Measurements from ENCODE around the gene TET1.
A peak's percentile ranks its signal among the peaks of the same experiment; 100 is the strongest.

The TET1 gene

DNA sequence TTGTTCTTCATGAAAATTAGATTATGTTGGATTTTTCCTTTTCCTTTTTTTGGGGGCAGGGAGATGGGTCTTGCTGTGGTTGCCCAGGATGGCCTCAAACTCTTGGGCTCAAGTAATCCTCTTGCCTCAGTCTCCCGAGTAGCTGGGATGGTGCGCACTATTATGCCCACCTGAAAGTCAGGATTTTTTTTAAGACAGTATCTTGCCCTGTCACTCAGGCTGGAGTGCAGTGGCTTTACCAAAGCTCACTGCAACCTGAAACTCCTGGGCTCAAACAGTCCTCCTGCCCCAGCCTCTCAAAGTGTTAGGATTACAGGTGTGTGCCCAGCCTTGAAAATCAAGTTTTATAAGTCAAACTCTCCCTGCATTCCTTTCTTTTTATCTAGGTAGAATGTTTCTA lies 1.7 kb upstream of the TET1 start:
- no peak overlapping the region for H3K4me3 Mint-ChIP-seq
- H3K36me3 Mint-ChIP-seq (ENCODE audit: low read depth) = no peaks in the 10 kb centered on the region
- H3K27ac Mint-ChIP-seq = no peak overlapping the region
- peaks cover 27% of the 10 kb centered on the region for H3K4me1 Mint-ChIP-seq (ENCODE audit: low read depth)
- intact Hi-C loops (cut with micrococcal nuclease) = no loop called here
- H3K27me3 Mint-ChIP-seq = peaks cover 79% of the 10 kb centered on the region
- H3K9me3 Mint-ChIP-seq = no peaks in the 10 kb centered on the region

DNA sequence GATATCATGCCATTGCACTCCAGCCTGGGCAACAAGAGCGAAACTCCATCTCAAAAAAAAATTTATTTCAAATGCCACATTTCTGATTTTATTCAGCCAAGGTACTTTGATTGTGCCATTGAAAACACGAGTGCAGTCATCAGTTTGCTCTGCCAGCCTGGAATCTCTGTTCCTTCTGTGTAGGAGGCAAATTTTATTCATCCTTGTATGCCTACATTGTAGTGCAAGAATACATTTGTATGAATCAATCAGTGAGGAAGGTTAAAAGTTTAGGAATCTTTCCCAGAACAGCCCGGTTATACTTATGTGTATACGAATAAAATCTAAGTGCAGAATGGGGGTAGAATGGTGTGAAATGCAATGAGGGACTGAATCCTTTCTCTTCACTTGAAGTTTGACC lies 886 bp upstream of the TET1 start:
- Mint-ChIP-seq H3K4me1 (ENCODE audit: low read depth) (peaks cover 27% of the 10 kb centered on the region), H3K36me3 (ENCODE audit: low read depth) (no peaks in the 10 kb centered on the region), H3K27ac (no peak overlapping the region), H3K4me3 (no peak overlapping the region), H3K9me3 (no peaks in the 10 kb centered on the region), H3K27me3 (peaks cover 83% of the 10 kb centered on the region)
- intact Hi-C loops (cut with micrococcal nuclease) = no loop called here

DNA sequence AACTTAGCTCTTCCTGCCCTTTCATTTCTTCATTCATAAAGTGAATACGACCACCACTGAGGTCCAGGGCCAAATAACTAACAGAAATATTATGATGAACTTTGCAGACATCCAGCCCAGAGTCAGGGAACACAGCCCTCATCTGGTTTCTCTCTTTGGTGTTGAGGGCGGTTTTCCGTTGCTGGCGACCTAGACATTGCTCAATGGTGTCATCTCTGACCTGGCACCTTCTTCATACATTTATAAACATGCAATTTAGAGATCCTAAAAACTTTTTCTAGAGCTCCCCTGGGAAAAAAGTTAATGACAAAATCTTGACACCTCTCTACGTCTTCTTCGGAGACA lies 324 bp upstream of the TET1 start:
- peak overlapping the region; percentile 22 for H3K4me3 Mint-ChIP-seq
- H3K27me3 Mint-ChIP-seq = peaks cover 87% of the 10 kb centered on the region
- intact Hi-C loops (cut with micrococcal nuclease) = loop anchor here (1.0 kb wide), 1 partner anchor 40 kb away; no protein-coding TSS in a partner anchor
- H3K9me3 Mint-ChIP-seq = no peaks in the 10 kb centered on the region
- no peaks in the 10 kb centered on the region for H3K36me3 Mint-ChIP-seq (ENCODE audit: low read depth)
- H3K4me1 Mint-ChIP-seq (ENCODE audit: low read depth) = peaks cover 27% of the 10 kb centered on the region
- H3K27ac Mint-ChIP-seq = no peak overlapping the region

DNA sequence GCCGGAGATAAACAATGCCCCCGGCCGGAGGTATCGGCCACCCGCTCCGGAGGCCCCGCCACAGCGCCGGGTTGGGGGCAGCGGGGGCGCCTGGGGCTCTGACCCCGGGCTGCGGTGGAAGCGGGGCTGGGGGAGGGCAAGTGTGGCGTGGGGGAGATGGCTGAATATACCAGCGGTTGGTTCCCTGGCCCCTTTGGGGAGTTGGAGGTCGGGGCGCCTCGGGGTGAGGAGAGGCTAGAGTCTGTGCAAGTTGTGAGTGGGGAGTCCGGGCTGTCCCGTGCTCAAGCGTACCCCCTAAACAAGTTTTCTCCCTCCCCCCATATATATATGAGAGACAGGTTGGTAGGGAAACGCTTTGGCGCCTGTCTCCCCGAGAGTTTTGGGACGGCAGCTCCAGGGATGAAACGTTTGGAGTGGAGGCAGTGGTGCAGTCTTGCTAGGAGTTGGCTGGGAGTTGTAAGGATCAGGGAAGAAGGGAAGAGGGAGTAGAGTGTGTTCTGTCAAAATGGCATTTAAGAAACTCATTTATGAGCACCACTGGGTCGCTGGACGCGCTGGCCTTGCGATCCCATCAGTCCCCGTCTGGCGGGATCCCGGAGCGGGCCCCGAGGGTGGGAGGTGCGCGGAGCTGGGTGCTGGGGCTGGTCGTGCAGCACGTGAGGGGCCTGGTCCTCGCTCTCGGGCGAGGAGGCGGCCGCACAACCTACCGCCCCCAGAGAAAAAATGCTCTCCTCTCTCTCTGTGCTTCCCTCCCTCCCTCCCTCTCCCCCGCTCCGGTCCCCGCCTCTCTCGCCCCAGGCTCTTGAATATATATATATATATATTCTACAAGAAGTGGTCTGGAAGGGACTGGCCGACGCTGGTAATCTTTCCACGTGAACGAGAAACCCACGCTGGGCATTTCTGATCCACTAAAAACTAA lies 1.1 kb downstream of the TET1 start:
- Mint-ChIP-seq H3K27me3 (peaks cover 90% of the 10 kb centered on the region), H3K27ac (no peak overlapping the region), H3K4me3 (peak overlapping the region; percentile 17), H3K4me1 (ENCODE audit: low read depth) (peaks cover 27% of the 10 kb centered on the region), H3K36me3 (ENCODE audit: low read depth) (no peaks in the 10 kb centered on the region), H3K9me3 (no peaks in the 10 kb centered on the region)
- intact Hi-C loops (cut with micrococcal nuclease) = loop anchor here (1.0 kb wide), 1 partner anchor 39 kb away; no protein-coding TSS in a partner anchor

DNA sequence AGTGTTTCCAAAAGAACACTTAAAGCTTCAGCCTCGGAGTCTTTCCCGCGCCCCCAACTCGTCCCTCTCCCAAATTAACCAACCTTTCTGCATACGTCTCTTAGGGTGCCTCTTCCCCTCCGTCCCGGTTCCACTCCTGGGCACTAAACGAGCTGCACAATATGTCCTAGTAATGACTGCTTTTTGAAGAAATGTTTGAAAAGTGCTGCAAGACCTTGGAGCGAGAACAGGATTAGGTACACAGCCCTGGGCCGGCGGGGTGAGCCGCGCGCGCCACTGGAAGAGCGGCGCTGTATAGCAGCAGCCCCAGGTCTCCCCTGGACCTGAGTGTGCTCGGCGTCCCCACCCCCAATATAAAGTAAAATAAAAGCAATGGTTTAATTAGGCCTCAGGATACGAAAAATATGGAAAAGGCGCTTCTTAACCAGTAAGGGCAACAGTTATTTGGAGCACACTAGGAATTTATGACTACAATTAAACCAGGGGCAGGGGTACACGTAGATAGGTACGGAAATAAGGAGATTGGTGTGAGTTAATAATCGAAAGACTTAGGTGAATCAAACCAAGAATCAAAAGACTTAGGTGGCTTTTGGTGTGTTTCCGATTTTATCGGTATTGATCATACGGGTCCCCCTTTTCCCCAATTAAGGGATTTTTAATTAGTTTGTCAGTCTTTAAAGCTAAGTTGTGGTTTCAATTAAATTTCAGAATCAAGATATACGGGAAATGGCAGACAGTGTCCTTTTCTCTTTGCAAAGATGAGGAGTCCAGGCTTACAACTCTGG lies 1.9 kb downstream of the TET1 start:
- Mint-ChIP-seq H3K36me3 (ENCODE audit: low read depth) (no peaks in the 10 kb centered on the region), H3K4me1 (ENCODE audit: low read depth) (peaks cover 27% of the 10 kb centered on the region), H3K27ac (no peak overlapping the region), H3K27me3 (peaks cover 89% of the 10 kb centered on the region), H3K4me3 (no peak overlapping the region), H3K9me3 (no peaks in the 10 kb centered on the region)
- intact Hi-C loops (cut with micrococcal nuclease) = no loop called here

DNA sequence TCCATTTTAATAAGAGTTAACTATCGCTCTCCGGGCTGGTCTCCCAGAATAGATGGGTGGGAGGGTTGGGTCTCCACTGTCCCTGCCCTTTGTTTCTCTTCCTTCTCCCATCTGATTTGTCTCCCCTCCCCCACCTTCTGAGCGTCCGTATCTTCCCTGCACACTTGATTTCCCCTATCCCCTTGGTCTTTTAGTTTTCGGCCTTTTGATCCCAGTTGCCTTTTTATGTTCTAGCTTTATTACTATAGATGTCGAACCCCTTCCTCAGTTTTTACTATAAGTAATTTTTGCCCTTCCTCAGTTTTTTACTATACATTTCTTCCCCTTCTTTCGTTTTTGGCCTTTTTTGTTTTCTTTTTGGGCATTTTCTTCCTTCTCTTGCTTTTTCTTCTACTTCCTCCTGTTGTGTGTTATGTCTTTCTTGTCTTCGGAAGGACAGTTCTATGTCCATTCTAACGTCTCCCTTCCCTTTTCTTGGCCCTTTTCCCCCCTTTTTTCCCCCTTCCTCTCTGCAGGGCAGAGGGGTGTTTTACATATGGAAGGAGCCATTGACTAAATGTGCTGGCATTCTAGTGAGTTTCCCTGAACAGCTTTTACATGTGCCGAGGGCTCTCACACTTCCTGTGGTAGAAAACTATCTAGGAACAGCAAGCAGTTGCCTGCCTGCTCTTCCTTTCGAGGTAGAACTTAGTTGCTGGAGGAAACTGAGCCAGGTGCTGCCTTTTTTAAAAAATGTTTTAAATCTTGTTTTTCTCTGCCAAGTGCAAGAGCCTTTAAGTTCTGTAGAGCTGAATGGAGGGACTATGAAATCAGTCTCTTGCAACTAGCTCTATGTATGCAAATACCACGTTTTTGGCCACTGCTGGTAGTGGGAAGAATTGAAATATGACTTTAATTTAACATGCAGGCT lies 2.8 kb downstream of the TET1 start:
- Mint-ChIP-seq H3K36me3 (ENCODE audit: low read depth) (no peaks in the 10 kb centered on the region), H3K27ac (no peak overlapping the region), H3K4me1 (ENCODE audit: low read depth) (peaks cover 27% of the 10 kb centered on the region), H3K9me3 (no peaks in the 10 kb centered on the region), H3K27me3 (peaks cover 88% of the 10 kb centered on the region), H3K4me3 (peak overlapping the region; percentile 2)
- intact Hi-C loops (cut with micrococcal nuclease) = no loop called here

DNA sequence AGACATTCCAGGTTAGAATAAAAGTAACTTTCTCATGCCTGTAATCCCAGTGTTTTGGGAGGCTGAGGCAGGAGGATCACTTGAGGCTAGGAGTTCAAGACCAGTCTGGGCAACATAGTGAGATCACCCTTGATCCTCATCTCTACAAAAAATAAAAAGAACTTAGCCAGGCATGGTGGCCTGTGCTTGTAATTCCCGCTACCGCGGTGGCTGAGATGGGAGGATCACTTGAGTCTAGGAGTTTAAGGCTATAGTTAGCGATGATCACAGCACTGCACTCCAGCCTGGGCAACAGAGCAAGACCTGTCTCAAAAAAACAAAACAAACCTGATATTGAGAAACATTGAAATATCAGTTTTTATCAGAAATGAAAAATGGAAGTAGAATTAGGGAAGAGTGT lies 4.6 kb downstream of the TET1 start:
- Mint-ChIP-seq H3K4me1 (ENCODE audit: low read depth) (peaks cover 23% of the 10 kb centered on the region), H3K27me3 (peaks cover 85% of the 10 kb centered on the region), H3K9me3 (no peaks in the 10 kb centered on the region), H3K27ac (no peak overlapping the region), H3K4me3 (no peak overlapping the region), H3K36me3 (ENCODE audit: low read depth) (no peaks in the 10 kb centered on the region)
- intact Hi-C loops (cut with micrococcal nuclease) = no loop called here

DNA sequence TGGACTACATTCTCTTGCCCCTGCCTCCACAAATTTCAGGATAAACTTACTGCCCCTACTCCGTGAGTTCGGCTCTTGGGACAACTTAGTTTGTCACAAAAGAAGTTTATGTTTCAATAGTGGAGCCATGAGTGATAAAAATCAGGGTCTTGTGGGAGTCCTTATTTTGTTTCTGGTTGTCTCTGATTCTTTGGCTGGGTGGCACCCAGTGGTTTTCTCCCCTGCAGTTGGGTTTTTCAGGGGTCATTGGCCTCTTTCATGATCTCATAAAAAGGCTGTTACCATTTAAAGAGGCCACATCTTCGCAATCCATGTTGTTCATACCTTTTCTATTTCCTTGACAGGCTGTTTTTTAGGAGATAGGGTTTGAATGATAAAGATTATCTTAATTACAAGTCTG lies 5.5 kb downstream of the TET1 start:
- Mint-ChIP-seq H3K4me1 (ENCODE audit: low read depth) (peaks cover 20% of the 10 kb centered on the region), H3K27me3 (peaks cover 81% of the 10 kb centered on the region), H3K36me3 (ENCODE audit: low read depth) (no peaks in the 10 kb centered on the region), H3K4me3 (no peak overlapping the region), H3K9me3 (no peaks in the 10 kb centered on the region), H3K27ac (no peak overlapping the region)
- intact Hi-C loops (cut with micrococcal nuclease) = no loop called here

DNA sequence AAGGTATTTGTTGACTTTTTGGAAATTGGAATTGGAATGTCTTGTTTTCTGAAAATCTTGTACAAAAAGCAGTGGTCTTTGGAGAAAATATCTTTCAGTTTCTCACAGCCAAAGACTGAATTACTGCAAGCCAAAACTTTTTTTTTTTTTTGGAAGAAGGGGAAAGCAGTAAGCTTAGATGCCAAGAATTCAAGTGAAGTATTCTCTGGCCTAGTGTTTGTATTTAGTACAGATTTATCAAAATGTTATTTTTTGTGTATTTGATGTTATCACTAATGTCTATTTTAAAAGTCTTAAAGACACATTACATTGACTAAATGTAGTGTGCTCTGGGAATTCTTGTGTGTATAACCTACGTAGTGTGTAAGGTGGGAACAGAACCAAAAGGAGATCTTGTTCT lies 6.2 kb downstream of the TET1 start:
- Mint-ChIP-seq H3K4me1 (ENCODE audit: low read depth) (peaks cover 15% of the 10 kb centered on the region), H3K9me3 (no peaks in the 10 kb centered on the region), H3K4me3 (no peak overlapping the region), H3K27ac (no peak overlapping the region), H3K27me3 (peaks cover 76% of the 10 kb centered on the region), H3K36me3 (ENCODE audit: low read depth) (no peaks in the 10 kb centered on the region)
- intact Hi-C loops (cut with micrococcal nuclease) = no loop called here

DNA sequence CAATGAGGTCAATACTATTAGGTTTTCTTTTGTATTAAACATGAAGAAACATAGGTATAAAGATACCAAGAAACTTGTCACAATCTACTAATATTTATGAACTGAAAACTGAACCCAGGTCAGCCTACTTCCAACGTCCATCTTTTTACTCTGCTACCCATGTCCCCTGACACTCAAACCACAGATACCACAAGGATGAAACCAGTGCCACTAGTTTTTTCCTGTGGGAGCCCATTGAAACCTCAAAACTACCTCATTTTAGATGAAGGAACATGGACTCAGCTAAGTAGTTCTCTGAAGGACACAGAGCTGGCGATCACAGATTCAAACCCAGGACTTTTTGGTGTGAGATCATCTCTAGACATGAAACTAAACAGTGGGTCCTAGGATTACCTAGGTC lies 6.8 kb downstream of the TET1 start:
- no peaks in the 10 kb centered on the region for H3K9me3 Mint-ChIP-seq
- no peaks in the 10 kb centered on the region for H3K36me3 Mint-ChIP-seq (ENCODE audit: low read depth)
- no peak overlapping the region for H3K4me3 Mint-ChIP-seq
- H3K27me3 Mint-ChIP-seq = peaks cover 77% of the 10 kb centered on the region
- peaks cover 10% of the 10 kb centered on the region for H3K4me1 Mint-ChIP-seq (ENCODE audit: low read depth)
- no peak overlapping the region for H3K27ac Mint-ChIP-seq
- intact Hi-C loops (cut with micrococcal nuclease) = no loop called here

DNA sequence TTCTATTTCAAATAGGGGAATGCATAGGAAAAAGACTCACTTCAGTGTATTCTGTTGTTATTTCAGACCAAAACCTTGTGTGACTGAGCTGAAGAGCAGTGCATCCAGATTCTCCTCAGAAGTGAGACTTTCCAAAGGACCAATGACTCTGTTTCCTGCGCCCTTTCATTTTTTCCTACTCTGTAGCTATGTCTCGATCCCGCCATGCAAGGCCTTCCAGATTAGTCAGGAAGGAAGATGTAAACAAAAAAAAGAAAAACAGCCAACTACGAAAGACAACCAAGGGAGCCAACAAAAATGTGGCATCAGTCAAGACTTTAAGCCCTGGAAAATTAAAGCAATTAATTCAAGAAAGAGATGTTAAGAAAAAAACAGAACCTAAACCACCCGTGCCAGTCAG lies 12.0 kb downstream of the TET1 start:
- H3K9me3 Mint-ChIP-seq = no peaks in the 10 kb centered on the region
- intact Hi-C loops (cut with micrococcal nuclease) = no loop called here
- H3K27ac Mint-ChIP-seq = no peak overlapping the region
- H3K4me3 Mint-ChIP-seq = no peak overlapping the region
- H3K36me3 Mint-ChIP-seq (ENCODE audit: low read depth) = no peaks in the 10 kb centered on the region
- H3K4me1 Mint-ChIP-seq (ENCODE audit: low read depth) = no peaks in the 10 kb centered on the region
- peaks cover 59% of the 10 kb centered on the region for H3K27me3 Mint-ChIP-seq

DNA sequence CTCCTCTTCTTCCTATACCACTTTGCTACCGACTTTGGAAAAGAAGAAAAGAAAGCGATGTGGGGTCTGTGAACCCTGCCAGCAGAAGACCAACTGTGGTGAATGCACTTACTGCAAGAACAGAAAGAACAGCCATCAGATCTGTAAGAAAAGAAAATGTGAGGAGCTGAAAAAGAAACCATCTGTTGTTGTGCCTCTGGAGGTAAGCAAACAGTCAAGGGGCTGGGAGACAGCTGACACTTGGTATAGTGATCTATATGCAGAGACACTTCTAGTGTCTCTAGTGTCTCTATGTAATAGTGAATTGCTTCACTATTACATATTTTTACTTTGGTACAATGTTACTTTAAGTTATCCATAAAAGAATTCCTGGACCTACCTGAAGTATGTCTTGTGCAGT lies 13.9 kb downstream of the TET1 start:
- intact Hi-C loops (cut with micrococcal nuclease) = no loop called here
- Mint-ChIP-seq H3K4me3 (no peak overlapping the region), H3K27ac (no peak overlapping the region), H3K27me3 (peaks cover 47% of the 10 kb centered on the region), H3K36me3 (ENCODE audit: low read depth) (no peaks in the 10 kb centered on the region), H3K9me3 (no peaks in the 10 kb centered on the region), H3K4me1 (ENCODE audit: low read depth) (no peaks in the 10 kb centered on the region)

DNA sequence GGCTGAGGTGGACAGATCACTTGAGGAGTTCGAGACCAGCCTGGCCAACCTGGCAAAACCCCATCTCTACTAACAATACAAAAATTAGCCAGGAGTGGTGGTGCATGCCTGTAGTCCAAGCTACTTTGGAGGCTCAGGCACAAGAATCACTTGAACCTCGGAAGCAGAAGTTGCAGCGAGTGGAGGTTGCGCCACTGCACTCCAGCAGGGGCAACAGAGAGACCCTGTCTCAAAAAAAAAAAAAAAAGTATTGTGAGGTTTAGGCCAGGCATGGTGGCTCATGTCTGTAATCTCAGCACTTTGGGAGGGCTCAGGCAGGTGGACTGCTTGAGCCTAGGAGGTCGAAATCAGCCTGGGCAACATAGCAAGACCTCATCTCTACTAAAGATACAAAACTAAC lies 16.0 kb downstream of the TET1 start:
- no peak overlapping the region for H3K4me3 Mint-ChIP-seq
- no peaks in the 10 kb centered on the region for H3K4me1 Mint-ChIP-seq (ENCODE audit: low read depth)
- intact Hi-C loops (cut with micrococcal nuclease) = no loop called here
- peaks cover 44% of the 10 kb centered on the region for H3K27me3 Mint-ChIP-seq
- H3K27ac Mint-ChIP-seq = no peak overlapping the region
- H3K36me3 Mint-ChIP-seq (ENCODE audit: low read depth) = no peaks in the 10 kb centered on the region
- H3K9me3 Mint-ChIP-seq = no peaks in the 10 kb centered on the region

DNA sequence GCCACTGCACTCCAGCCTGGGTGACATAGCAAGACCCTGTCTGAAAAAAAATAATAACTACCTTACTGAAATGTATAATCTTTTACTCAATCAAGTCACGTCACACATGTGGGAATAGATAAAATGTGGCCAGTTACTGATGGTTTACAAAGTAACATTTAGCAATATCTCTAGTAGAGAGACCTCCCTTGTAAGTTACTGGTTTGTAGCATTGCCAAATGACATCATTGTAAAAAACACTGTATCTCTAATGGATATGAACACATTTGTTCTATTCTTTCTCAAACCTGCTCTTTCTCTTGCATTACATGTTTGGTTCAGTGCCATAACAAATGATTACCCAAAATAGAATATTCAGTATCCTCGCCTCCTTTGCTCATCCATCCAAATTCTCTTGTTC lies 18.8 kb downstream of the TET1 start:
- H3K36me3 Mint-ChIP-seq (ENCODE audit: low read depth) = no peaks in the 10 kb centered on the region
- H3K27me3 Mint-ChIP-seq = peaks cover 26% of the 10 kb centered on the region
- no peak overlapping the region for H3K4me3 Mint-ChIP-seq
- H3K4me1 Mint-ChIP-seq (ENCODE audit: low read depth) = no peaks in the 10 kb centered on the region
- H3K27ac Mint-ChIP-seq = no peak overlapping the region
- intact Hi-C loops (cut with micrococcal nuclease) = no loop called here
- no peaks in the 10 kb centered on the region for H3K9me3 Mint-ChIP-seq

All from dendritic cell treated with granulocyte-macrophage colony-stimulating factor and Interleukin-4, amounts not matched to agents 40 ng/mL and 50 ng/mL, for 4 days (primary cell).